ENCODE results near the gene TIGD7.

Gene TIGD7

GRCh38 chr16:3346041-3346440 lies 40.8 kb upstream of the TIGD7 start:
- TF ChIP-seq CTCF (IDR thresholded peaks at IDR 0.05; ENCODE audit: poor library complexity, severe bottlenecking): no peak
- Histone ChIP-seq H3K9me3 (ENCODE audit: severe bottlenecking) (no peaks in the 10 kb centered on the region), H3K4me1 (ENCODE audit: insufficient read depth, poor library complexity, severe bottlenecking) (no peaks in the 10 kb centered on the region), H3K36me3 (ENCODE audit: low read depth) (no peaks in the 10 kb centered on the region), H3K27ac (ENCODE audit: poor library complexity, severe bottlenecking) (no peak overlapping the region), H3K4me3 (ENCODE audit: severe bottlenecking) (no peak overlapping the region), H3K27me3 (ENCODE audit: insufficient read depth, poor library complexity, severe bottlenecking) (no peaks in the 10 kb centered on the region)
- DNase-seq (ENCODE audit: low spot score): no peak
- ATAC-seq (ENCODE audit: low read depth): no peak

GRCh38 chr16:3328643-3329042 lies 23.4 kb upstream of the TIGD7 start:
- Histone ChIP-seq H3K9me3 (ENCODE audit: severe bottlenecking) (peaks cover 2% of the 10 kb centered on the region), H3K4me1 (ENCODE audit: insufficient read depth, poor library complexity, severe bottlenecking) (no peaks in the 10 kb centered on the region), H3K27ac (ENCODE audit: poor library complexity, severe bottlenecking) (no peak overlapping the region), H3K36me3 (ENCODE audit: low read depth) (no peaks in the 10 kb centered on the region), H3K4me3 (ENCODE audit: severe bottlenecking) (no peak overlapping the region), H3K27me3 (ENCODE audit: insufficient read depth, poor library complexity, severe bottlenecking) (no peaks in the 10 kb centered on the region)
- TF ChIP-seq CTCF (IDR thresholded peaks at IDR 0.05; ENCODE audit: poor library complexity, severe bottlenecking): no peak
- ATAC-seq (ENCODE audit: low read depth) (no peak), DNase-seq (ENCODE audit: low spot score) (no peak)

GRCh38 chr16:3328104-3328503 lies 22.9 kb upstream of the TIGD7 start:
- H3K27ac ChIP-seq (ENCODE audit: poor library complexity, severe bottlenecking): no peak overlapping the region
- H3K4me1 ChIP-seq (ENCODE audit: insufficient read depth, poor library complexity, severe bottlenecking): no peaks in the 10 kb centered on the region
- ATAC-seq (ENCODE audit: low read depth) (no peak), DNase-seq (ENCODE audit: low spot score) (no peak)
- TF ChIP-seq CTCF (IDR thresholded peaks at IDR 0.05; ENCODE audit: poor library complexity, severe bottlenecking): no peak
- no peaks in the 10 kb centered on the region for H3K36me3 ChIP-seq (ENCODE audit: low read depth)
- peaks cover 3% of the 10 kb centered on the region for H3K9me3 ChIP-seq (ENCODE audit: severe bottlenecking)
- no peaks in the 10 kb centered on the region for H3K27me3 ChIP-seq (ENCODE audit: insufficient read depth, poor library complexity, severe bottlenecking)
- no peak overlapping the region for H3K4me3 ChIP-seq (ENCODE audit: severe bottlenecking)

DNA sequence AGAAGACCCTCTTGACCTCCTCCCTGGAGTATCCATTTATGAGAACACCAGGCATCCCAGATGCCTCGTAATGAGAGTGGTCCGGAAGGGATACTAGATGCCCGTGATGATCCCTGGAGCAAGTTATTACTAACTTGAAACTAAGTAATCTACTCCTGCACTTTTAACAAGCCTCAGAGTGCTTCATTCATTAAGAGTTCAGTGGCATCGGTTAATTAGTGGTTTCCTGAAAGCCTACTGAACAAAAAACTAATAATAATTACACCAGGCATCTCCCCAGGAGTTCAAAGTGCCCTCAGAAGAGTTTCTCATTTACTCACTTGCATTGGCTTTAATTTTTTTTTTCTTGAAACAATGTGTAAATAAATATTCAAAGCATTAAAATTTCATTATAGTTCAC lies 22.3 kb upstream of the TIGD7 start:
- no peak for TF ChIP-seq CTCF (IDR thresholded peaks at IDR 0.05; ENCODE audit: poor library complexity, severe bottlenecking)
- ATAC-seq (ENCODE audit: low read depth) (no peak), DNase-seq (ENCODE audit: low spot score) (no peak)
- no peaks in the 10 kb centered on the region for H3K27me3 ChIP-seq (ENCODE audit: insufficient read depth, poor library complexity, severe bottlenecking)
- H3K9me3 ChIP-seq (ENCODE audit: severe bottlenecking): peaks cover 3% of the 10 kb centered on the region
- H3K27ac ChIP-seq (ENCODE audit: poor library complexity, severe bottlenecking): no peak overlapping the region
- no peaks in the 10 kb centered on the region for H3K36me3 ChIP-seq (ENCODE audit: low read depth)
- no peaks in the 10 kb centered on the region for H3K4me1 ChIP-seq (ENCODE audit: insufficient read depth, poor library complexity, severe bottlenecking)
- H3K4me3 ChIP-seq (ENCODE audit: severe bottlenecking): no peak overlapping the region

DNA sequence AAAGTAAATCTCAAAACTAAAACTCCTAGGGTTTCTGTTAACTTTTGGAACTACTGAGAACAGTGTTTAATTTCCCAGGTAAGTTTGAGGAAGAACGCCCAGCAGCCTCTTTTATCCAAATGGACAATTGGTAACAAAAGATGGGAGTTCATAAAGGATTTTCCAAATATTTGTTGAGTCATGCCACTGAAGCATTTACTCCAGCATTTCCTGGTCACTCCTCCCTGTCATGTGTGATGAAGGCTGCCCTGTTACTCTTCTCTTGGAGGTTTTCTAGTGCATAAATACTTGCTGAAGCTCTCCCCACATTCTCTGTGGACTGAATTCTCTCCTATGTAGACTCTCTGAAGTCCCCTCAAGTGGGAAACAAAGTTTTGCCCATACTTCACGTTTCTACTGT lies 16.6 kb upstream of the TIGD7 start:
- Histone ChIP-seq H3K27me3 (ENCODE audit: insufficient read depth, poor library complexity, severe bottlenecking) (no peaks in the 10 kb centered on the region), H3K4me3 (ENCODE audit: severe bottlenecking) (no peak overlapping the region), H3K9me3 (ENCODE audit: severe bottlenecking) (peaks cover 41% of the 10 kb centered on the region), H3K27ac (ENCODE audit: poor library complexity, severe bottlenecking) (no peak overlapping the region), H3K4me1 (ENCODE audit: insufficient read depth, poor library complexity, severe bottlenecking) (no peaks in the 10 kb centered on the region), H3K36me3 (ENCODE audit: low read depth) (peaks cover 20% of the 10 kb centered on the region)
- DNase-seq (ENCODE audit: low spot score): no peak
- no peak for ATAC-seq (ENCODE audit: low read depth)
- TF ChIP-seq CTCF (IDR thresholded peaks at IDR 0.05; ENCODE audit: poor library complexity, severe bottlenecking): no peak

Data from RWPE2 (cell line).